DOHH2 (cell line): Measurements from ENCODE around the gene IGFLR1.

ENCODE experiments used
- H3F3A ChIP-seq: fragments of 200-600 bp; sonication (generic), shearing (Covaris generic); 2 replicates; pipeline ENCODE4 v1.6.0; 2016; ENCODE audit warnings: antibody characterized with exemption, mild to moderate bottlenecking; ENCODE audit not compliant: control insufficient read depth, insufficient read depth
- H3K27ac ChIP-seq: fragments of 200-600 bp; sonication (generic); 2 replicates; pipeline ENCODE4 v1.5.1; 2014; ENCODE audit warnings: low read depth, mild to moderate bottlenecking, low read length, moderate library complexity
- H3K27me3 ChIP-seq: fragments of 200-600 bp; sonication (generic); 2 replicates; pipeline ENCODE4 v1.6.1; 2014; ENCODE audit warnings: mild to moderate bottlenecking, low read length, mixed read lengths; ENCODE audit not compliant: control insufficient read depth
- H3K36me3 ChIP-seq: fragments of 200-600 bp; sonication (generic); 2 replicates; pipeline ENCODE4 v1.6.1; 2014; ENCODE audit warnings: mild to moderate bottlenecking, low read length, moderate library complexity, mixed read lengths; ENCODE audit not compliant: control insufficient read depth
- H3K4me1 ChIP-seq: fragments of 200-600 bp; sonication (generic); 2 replicates; pipeline ENCODE4 v1.6.1; 2014; ENCODE audit warnings: mild to moderate bottlenecking, low read length, mixed read lengths; ENCODE audit not compliant: control insufficient read depth
- H3K4me2 ChIP-seq: fragments of 200-600 bp; sonication (generic); 2 replicates; pipeline ENCODE4 v1.6.0; 2014; ENCODE audit warnings: mild to moderate bottlenecking, low read length, moderate library complexity
- H3K4me3 ChIP-seq: fragments of 200-600 bp; sonication (generic); 2 replicates; pipeline ENCODE4 v1.5.1; 2014; ENCODE audit warnings: mild to moderate bottlenecking, low read length, mixed read lengths
- H3K79me2 ChIP-seq: fragments of 200-600 bp; sonication (generic); 2 replicates; pipeline ENCODE4 v1.6.1; 2014; ENCODE audit warnings: mild to moderate bottlenecking, low read length, mixed read lengths; ENCODE audit not compliant: control insufficient read depth
- H3K9me2 ChIP-seq: fragments of 200-600 bp; sonication (generic); replicated peaks from 2 replicates; pipeline ENCODE4 v1.6.1; 2014; ENCODE audit warnings: mild to moderate bottlenecking, low read length, mixed read lengths; ENCODE audit not compliant: control insufficient read depth
- H3K9me3 ChIP-seq: fragments of 200-600 bp; sonication (generic); 2 replicates; pipeline ENCODE4 v1.6.1; 2014; ENCODE audit warnings: antibody characterized with exemption, low read length, mixed read lengths; ENCODE audit not compliant: control insufficient read depth, insufficient read depth
- H4K20me1 ChIP-seq: fragments of 200-600 bp; sonication (generic); 2 replicates; pipeline ENCODE4 v1.6.0; 2014; ENCODE audit warnings: low read depth, mild to moderate bottlenecking, antibody characterized with exemption, low read length, moderate library complexity; ENCODE audit not compliant: control insufficient read depth, insufficient read depth
- EZH2phosphoT487 ChIP-seq: fragments of 200-600 bp; sonication (generic); IDR thresholded peaks from 2 replicates; pipeline ENCODE4 v1.6.1; 2017; ENCODE audit warnings: borderline replicate concordance, mild to moderate bottlenecking, antibody characterized with exemption, low read length, moderate library complexity, mixed read lengths
- TF ChIP-seq, protein P1 (sequence below): fragments of 200-600 bp; sonication (generic); IDR thresholded peaks from one replicate; pipeline ENCODE4 v1.5.1; 2014; ENCODE audit warnings: antibody characterized with exemption, mild to moderate bottlenecking, low read depth, low read length; ENCODE audit not compliant: poor library complexity, severe bottlenecking

Gene IGFLR1

GRCh38 chr19:35751839-35752745, 9.8 kb upstream of the IGFLR1 start:
- H3K4me1 ChIP-seq, result peaks cover 21% of the 10 kb centered on the region
- no peak overlapping the region for H3K4me2 ChIP-seq
- no peaks in the 10 kb centered on the region for H3F3A ChIP-seq

DNA sequence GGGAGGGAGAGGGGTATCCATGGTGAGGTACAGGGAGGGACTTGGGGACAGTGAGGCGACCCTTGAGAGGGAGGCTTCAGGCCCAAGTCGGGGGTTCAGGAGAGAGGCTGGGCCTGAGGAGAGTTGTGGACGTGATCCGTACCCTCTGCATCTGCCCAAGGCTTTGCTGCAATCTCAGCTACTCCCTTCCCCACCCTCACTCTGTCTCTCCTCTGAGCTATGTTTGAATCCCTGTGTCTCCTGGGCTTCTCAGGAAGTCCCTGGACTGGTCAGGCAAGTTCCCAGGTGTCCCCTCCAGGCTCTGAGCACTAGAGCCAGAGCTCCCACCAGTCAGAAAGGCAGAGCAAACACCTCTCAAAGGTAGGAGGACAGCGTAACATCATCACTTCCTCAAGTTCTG, 7.9 kb upstream of the IGFLR1 start:
- Histone ChIP-seq H3K4me2 (peak overlapping the region; percentile 26; the same call in 1 of the 2 replicates), H3K36me3 (no peaks in the 10 kb centered on the region), H3K79me2 (peaks cover 14% of the 10 kb centered on the region)

More at GRCh38 chr19:35751839-35752745, 9.8 kb upstream of the IGFLR1 start:
- TF ChIP-seq EZH2phosphoT487, result no peak
- TF ChIP-seq, protein P1, sequence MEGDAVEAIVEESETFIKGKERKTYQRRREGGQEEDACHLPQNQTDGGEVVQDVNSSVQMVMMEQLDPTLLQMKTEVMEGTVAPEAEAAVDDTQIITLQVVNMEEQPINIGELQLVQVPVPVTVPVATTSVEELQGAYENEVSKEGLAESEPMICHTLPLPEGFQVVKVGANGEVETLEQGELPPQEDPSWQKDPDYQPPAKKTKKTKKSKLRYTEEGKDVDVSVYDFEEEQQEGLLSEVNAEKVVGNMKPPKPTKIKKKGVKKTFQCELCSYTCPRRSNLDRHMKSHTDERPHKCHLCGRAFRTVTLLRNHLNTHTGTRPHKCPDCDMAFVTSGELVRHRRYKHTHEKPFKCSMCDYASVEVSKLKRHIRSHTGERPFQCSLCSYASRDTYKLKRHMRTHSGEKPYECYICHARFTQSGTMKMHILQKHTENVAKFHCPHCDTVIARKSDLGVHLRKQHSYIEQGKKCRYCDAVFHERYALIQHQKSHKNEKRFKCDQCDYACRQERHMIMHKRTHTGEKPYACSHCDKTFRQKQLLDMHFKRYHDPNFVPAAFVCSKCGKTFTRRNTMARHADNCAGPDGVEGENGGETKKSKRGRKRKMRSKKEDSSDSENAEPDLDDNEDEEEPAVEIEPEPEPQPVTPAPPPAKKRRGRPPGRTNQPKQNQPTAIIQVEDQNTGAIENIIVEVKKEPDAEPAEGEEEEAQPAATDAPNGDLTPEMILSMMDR, result no peak
- no peaks in the 10 kb centered on the region for H3K9me3 ChIP-seq
- no peaks in the 10 kb centered on the region for H3K36me3 ChIP-seq
- H3K27ac ChIP-seq, result no peak overlapping the region
- no peaks in the 10 kb centered on the region for H3K9me2 ChIP-seq
- H4K20me1 ChIP-seq, result no peaks in the 10 kb centered on the region
- no peaks in the 10 kb centered on the region for H3K27me3 ChIP-seq
- H3K4me3 ChIP-seq, result no peak overlapping the region
- H3K79me2 ChIP-seq, result peaks cover 4% of the 10 kb centered on the region

GRCh38 chr19:35748106-35749020, 6.1 kb upstream of the IGFLR1 start, which contains the start of gene LIN37:
TSS of gene LIN37 (plus strand) at chr19:35748576. CDS start at chr19:35748725, 149 bp downstream.
- peaks cover 5% of the 10 kb centered on the region; the same call in 1 of the 2 replicates for H3K9me3 ChIP-seq
- H3K27me3 ChIP-seq, result no peaks in the 10 kb centered on the region
- H3K4me1 ChIP-seq, result peaks cover 34% of the 10 kb centered on the region
- H3K9me2 ChIP-seq, result no peaks in the 10 kb centered on the region
- H3F3A ChIP-seq, result no peaks in the 10 kb centered on the region
- peak within 1 kb of the TSS; percentile 72 for H3K4me2 ChIP-seq
- peaks cover 14% of the 10 kb centered on the region for H3K79me2 ChIP-seq
- peak within 1 kb of the TSS; percentile 98 for H3K4me3 ChIP-seq
- TF ChIP-seq EZH2phosphoT487, result no peak
- TF ChIP-seq, protein P1, result no peak
- H4K20me1 ChIP-seq, result no peaks in the 10 kb centered on the region
- H3K27ac ChIP-seq, result no peak within 1 kb of the TSS
- H3K36me3 ChIP-seq, result peaks cover 8% of the 10 kb centered on the region; the same call in 1 of the 2 replicates

More for the DNA sequence above, 7.9 kb upstream of the IGFLR1 start:
- Histone ChIP-seq H3K4me1 (peaks cover 25% of the 10 kb centered on the region), H3F3A (no peaks in the 10 kb centered on the region), H3K9me3 (no peaks in the 10 kb centered on the region), H3K27me3 (no peaks in the 10 kb centered on the region), H3K9me2 (no peaks in the 10 kb centered on the region), H3K4me3 (no peak overlapping the region), H4K20me1 (no peaks in the 10 kb centered on the region), H3K27ac (no peak overlapping the region)
- TF ChIP-seq, protein P1, result no peak
- no peak for TF ChIP-seq EZH2phosphoT487
